Activated T-cell treated with anti-CD3 and anti-CD28 coated beads, Interleukin-2, amount 50 U/mL, for 72 hours (primary cell): Measurements from ENCODE around the gene GPR183. TPM values are rescaled to one million over a fixed set of nuclear protein-coding genes. Genes with fewer than 3 reads are reported as not detected.
"Not testable (repeated sequence)": the region's sequence is repeated elsewhere in the genome, so short reads cannot be mapped to it uniquely, and the experiment has no call there.

Experiments
- ATAC-seq, 2 donors: fragments of 150-1000 bp; cut with Tn5 transposase; replicated peaks in 1 of 2; 2 replicates each; pipeline ENCODE4 v1.10.0; 2021; ENCODE audit warnings: moderate library complexity in 2 of 2, mild to moderate bottlenecking in 1 of 2
- DNase-seq, 2 donors: peaks; one replicate each; pipeline ENCODE4 v3.0.0; 2021 to 2022; ENCODE audit warnings: mixed read lengths in 1 of 2
- H3K27ac Mint-ChIP-seq: one replicate; pipeline ENCODE4 v1.8.0; 2022; ENCODE audit warnings: mild to moderate bottlenecking, moderate library complexity, mixed read lengths
- H3K27me3 Mint-ChIP-seq: one replicate; pipeline ENCODE4 v1.8.0; 2022; ENCODE audit warnings: low read depth, mixed read lengths
- H3K36me3 Mint-ChIP-seq, 2 donors: one replicate each; pipeline ENCODE4 v1.8.0; 2022; ENCODE audit warnings: mixed read lengths in 2 of 2, mild to moderate bottlenecking in 1 of 2; ENCODE audit not compliant: insufficient read depth in 2 of 2
- H3K4me1 Mint-ChIP-seq: one replicate; pipeline ENCODE4 v1.8.0; 2022; ENCODE audit warnings: low read depth, mixed read lengths
- H3K4me3 Mint-ChIP-seq, 2 donors: one replicate each; pipeline ENCODE4 v1.8.0; 2022; ENCODE audit warnings: mild to moderate bottlenecking in 2 of 2, mixed read lengths in 2 of 2, moderate library complexity in 2 of 2
- H3K9me3 Mint-ChIP-seq, 2 donors: one replicate each; pipeline ENCODE4 v1.8.0; 2022; ENCODE audit warnings: mixed read lengths in 2 of 2
- total RNA-seq, 2 donors: library from RNA; stranded (reverse); gene quantifications; one replicate each; pipeline ENCODE4 v1.2.3, GENCODE V29; 2022

GPR183 gene
- total RNA-seq, 2 donors from 2014 or later = 32.8 to 57.5 TPM

DNA sequence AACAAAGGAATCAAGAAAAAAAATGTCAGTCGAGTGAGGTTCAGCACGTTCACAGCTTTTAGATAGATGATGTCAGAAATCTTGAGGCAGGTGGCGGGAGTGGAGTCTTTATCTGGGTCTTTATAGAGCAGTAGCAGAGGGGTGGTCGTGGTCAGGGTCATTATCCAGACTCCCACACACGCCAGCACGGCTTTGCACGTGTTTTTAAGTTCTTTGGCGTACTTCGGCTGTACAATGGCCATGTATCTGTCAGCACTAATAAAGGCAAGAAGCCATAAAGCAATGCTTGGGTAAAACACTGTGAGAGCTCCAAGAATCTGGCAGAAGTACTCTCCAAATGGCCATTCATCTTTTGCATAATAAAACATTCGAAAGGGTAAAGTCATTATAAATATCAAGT, 51.9 kb downstream of the GPR183 start:
- H3K27me3 Mint-ChIP-seq = no peaks in the 10 kb centered on the region
- no peak for DNase-seq
- H3K27ac Mint-ChIP-seq = peak overlapping the region; percentile 47
- peaks cover 78% of the 10 kb centered on the region for H3K4me1 Mint-ChIP-seq
- H3K9me3 Mint-ChIP-seq = no peaks in the 10 kb centered on the region
- H3K4me3 Mint-ChIP-seq = peak overlapping the region; percentile 78 to 80
- peaks cover 16 to 41% of the 10 kb centered on the region in 2 donors for H3K36me3 Mint-ChIP-seq
- ATAC-seq = no peak

DNA sequence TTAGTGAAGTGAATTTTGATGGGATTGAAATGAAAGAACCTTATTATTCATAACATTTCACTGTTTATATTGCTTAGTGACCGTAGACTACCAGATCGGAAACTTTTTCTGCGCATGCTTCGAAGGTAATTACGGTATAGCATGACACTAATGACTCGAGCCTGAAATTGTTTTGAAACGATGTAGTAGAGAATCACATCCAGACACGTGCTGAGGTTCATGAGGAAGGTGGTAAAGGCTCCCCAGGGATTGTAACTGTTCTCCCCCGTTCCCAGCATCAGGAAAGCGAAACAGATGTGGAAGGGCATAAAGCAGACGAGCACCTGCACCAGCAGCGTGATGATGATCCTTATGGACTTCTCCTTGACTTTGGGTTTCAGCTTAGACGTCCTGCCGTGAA, 52.4 kb downstream of the GPR183 start:
- no peak for DNase-seq
- ATAC-seq = no peak
- no peaks in the 10 kb centered on the region for H3K9me3 Mint-ChIP-seq
- peaks cover 12 to 39% of the 10 kb centered on the region in 2 donors for H3K36me3 Mint-ChIP-seq
- peaks cover 78% of the 10 kb centered on the region for H3K4me1 Mint-ChIP-seq
- peak overlapping the region; percentile 47 for H3K27ac Mint-ChIP-seq
- no peaks in the 10 kb centered on the region for H3K27me3 Mint-ChIP-seq
- H3K4me3 Mint-ChIP-seq = peak overlapping the region; percentile 78 to 80

DNA sequence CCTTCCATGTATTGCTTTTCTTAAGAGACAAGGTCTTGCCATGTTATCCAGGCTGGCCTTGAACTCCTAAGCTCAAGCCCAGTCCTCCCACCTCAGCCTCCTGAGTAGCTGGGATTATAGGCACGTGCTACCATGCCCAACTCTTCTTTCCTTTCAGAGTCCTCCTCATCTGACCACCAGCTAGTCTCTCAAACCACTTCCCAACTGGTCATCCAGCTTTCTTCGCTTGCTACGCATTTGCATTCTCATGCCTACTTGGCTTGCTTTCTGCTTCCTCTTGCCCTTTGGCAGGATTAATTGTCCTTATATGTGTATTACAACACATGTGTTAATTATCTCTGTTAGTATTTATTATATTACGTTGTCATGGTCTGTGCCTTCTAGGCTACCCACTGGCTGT, 55.3 kb downstream of the GPR183 start:
- ATAC-seq (no peak), DNase-seq (no peak)
- Mint-ChIP-seq H3K4me3 (peak overlapping the region; percentile 41 to 82), H3K36me3 (peaks cover 21 to 49% of the 10 kb centered on the region in 2 donors), H3K9me3 (peaks cover 3 to 4% of the 10 kb centered on the region in 2 donors), H3K4me1 (peaks cover 63% of the 10 kb centered on the region), H3K27me3 (no peaks in the 10 kb centered on the region), H3K27ac (peak overlapping the region; percentile 94)

DNA sequence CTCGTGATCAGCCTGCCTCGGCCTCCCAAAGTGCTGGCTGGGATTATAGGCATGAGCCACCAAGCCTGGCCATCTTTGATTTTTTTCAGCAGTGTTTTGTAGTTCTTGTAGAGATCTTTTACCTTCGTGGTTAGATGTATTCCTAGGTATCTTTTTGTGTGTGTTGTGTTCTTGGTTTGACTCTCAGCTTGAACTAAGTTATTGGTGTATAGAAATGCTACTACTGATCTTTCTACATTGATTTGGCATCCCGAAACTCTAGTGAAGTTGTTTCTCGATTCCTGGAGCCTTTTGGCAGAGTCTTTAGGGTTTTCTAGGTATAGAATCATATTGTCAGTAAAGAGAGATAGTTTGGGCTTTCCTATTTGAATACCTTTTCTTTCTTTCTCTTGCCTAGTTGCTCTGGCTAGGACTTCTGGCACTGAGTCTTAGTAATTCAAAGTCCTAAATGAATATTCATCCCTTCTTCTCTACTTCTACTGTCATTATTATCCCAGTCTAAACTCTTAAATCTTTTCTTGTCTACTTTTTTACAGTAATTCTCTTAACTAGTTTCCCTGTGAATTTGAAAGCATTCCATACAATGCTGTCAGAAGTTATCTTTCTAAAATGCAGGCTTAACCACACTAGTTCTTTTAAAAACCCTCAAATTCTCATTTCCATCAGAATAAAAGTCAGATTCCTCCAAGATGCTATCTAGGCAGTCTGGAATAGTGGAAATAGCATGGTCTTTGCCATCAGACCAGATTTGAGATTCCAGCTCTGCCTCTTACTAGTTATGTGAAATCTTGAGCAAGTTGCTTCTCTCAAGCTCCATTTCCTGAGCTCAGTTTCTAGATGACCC, 56.0 kb downstream of the GPR183 start:
- peaks cover 3 to 4% of the 10 kb centered on the region in 2 donors for H3K9me3 Mint-ChIP-seq
- H3K4me1 Mint-ChIP-seq = peaks cover 57% of the 10 kb centered on the region
- ATAC-seq (peak; percentile 78 to 85), DNase-seq (no peak)
- peak overlapping the region; percentile 41 to 82 for H3K4me3 Mint-ChIP-seq
- H3K36me3 Mint-ChIP-seq = peaks cover 20 to 49% of the 10 kb centered on the region in 2 donors
- H3K27ac Mint-ChIP-seq = peak overlapping the region; percentile 94
- no peaks in the 10 kb centered on the region for H3K27me3 Mint-ChIP-seq

DNA sequence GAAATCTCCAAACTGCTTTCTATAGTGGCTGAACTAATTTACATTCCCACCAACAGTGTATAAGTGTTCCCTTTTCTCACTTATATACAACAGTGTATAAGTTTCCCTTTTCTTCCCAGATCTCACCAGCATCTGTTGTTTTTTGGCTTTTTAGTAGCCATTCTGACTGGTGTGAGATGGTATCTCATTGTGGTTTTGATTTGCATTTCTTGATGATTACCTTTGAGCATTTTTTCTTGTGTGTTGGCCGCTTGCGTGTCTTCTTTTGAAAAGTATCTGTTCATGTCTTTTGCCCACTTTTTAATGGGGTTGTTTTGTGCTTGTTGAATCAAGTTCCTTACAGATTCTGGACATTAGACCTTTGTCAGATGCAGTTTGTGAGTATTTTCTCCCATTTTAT, 57.6 kb downstream of the GPR183 start:
- not testable (repeated sequence) for DNase-seq, H3K27me3 Mint-ChIP-seq, H3K9me3 Mint-ChIP-seq
- H3K36me3 Mint-ChIP-seq = peaks cover 14 to 46% of the 10 kb centered on the region in 2 donors
- ATAC-seq = peak in 1 of 2 donors; percentile 23
- H3K4me3 Mint-ChIP-seq = peak overlapping the region in 1 of 2 donors; percentile 6
- peak overlapping the region; percentile 18 for H3K27ac Mint-ChIP-seq
- peaks cover 42% of the 10 kb centered on the region for H3K4me1 Mint-ChIP-seq

DNA sequence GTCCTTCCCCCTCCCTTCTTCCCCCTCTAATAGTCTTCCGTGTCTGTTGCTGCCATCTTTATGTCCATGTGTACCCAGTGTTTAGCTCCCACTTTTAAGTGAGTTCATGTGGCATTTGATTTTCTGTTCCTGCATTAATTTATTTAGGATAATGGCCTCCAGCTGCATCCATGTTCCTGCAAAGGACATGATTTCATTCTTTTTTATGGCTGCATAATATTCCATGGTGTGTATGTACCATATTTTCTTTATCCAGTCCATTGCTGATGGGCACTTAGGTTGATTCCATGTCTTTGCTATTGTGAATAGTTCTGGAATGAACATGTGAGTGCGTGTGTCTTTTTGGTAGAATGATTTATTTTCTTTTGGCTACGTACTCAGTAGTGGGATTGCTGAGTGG, 58.0 kb downstream of the GPR183 start:
- H3K27ac Mint-ChIP-seq = not testable (repeated sequence)
- H3K36me3 Mint-ChIP-seq = peaks cover 14 to 48% of the 10 kb centered on the region in 2 donors

DNA sequence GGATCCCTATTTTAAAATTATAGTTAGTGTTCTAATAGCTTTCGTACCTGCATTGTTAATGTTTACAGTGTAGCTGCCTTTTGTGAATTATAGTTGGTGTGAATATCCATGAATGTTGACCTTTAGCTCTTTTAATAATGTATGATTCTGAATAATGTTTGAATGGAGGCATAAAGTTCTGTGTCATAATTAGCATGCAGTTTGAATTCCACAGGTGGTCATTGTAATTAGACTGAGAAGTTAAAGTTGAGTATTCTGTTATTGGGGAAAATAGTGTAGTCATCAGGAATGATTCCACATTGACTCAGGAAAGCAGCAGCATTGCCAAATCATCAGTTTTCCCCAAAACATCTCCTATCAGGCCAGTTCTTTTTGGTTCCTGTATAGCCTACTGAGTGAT, 61.1 kb downstream of the GPR183 start:
- Mint-ChIP-seq H3K36me3 (peaks cover 16 to 48% of the 10 kb centered on the region in 2 donors), H3K27me3 (no peaks in the 10 kb centered on the region), H3K9me3 (peaks cover 3 to 4% of the 10 kb centered on the region in 2 donors), H3K4me3 (no peak overlapping the region), H3K4me1 (peaks cover 21% of the 10 kb centered on the region), H3K27ac (no peak overlapping the region)
- DNase-seq = no peak
- no peak for ATAC-seq

More for the DNA sequence above, 58.0 kb downstream of the GPR183 start:
- H3K27me3 Mint-ChIP-seq, ATAC-seq, H3K9me3 Mint-ChIP-seq, DNase-seq, H3K4me3 Mint-ChIP-seq: not testable (repeated sequence)
- peaks cover 37% of the 10 kb centered on the region for H3K4me1 Mint-ChIP-seq

Other genes starting within 250 kb of the GPR183 start
- 10 to 100 TPM; 76.7 to 80.3 TPM for gene UBAC2, start 106.5 kb downstream of the GPR183 start, total RNA-seq
- gene GPR18, start 49.0 kb downstream of the GPR183 start, total RNA-seq = 10 to 100 TPM; 12.4 to 17.3 TPM
- 10 to 100 TPM; 56.8 to 77.2 TPM for gene TM9SF2, start 194.1 kb upstream of the GPR183 start, total RNA-seq